ENCODE measurements around the gene COA8. TPM values are rescaled to one million over a fixed set of nuclear protein-coding genes. Genes with fewer than 3 reads are reported as not detected.

Gene COA8
- total and polyA plus RNA-seq, 2 of the 8 experiments (the other 6 are each of a cell fraction or from before 2014, with no cell fraction given), result 7.1 to 35.5 TPM

DNA sequence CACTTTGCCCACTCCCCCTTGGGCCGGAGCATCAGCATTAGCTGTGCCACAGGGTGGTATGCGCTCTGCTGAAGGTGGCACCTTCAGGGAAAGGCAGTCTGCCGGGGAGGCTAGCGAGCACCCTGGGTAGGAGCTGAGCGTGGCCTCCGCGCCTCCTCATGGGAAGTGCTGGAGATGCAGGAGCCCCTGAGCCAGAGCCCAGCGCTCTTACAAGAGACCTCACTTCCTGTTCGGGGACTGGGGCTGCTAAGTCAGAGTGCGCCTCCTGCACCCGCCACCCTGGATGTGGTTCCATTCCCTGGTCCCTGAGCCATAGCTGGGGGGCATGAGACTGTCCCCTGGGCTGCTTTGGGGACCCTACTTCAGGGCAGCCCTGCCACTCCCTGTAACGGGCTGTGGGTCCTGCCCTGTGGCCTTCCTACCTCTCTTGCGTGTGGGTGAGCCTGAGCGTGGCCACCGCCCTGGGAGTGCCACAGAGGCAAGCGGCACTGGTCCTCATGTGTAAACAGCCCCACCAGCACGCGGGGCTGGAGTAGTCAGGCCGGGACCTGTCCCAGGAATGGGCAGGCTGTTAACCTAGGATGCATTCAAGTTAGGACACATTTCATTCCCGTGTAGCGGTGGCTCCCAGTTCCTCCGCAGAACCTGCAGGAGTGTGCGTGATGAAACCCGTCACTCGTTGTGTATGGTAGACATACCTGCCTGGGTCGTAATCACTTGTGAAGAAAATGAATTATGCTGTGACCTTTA, 19.4 kb downstream of the COA8 start:
- Histone ChIP-seq H3K23ac (ENCODE audit: insufficient read length) (no peak overlapping the region), H3K18ac (ENCODE audit: extremely low read depth, low read length) (no peak overlapping the region), H3K36me3 (ENCODE audit: control insufficient read depth in 2 of 4, insufficient read depth in 4 of 4, low read length in 3 of 4) (peaks cover 0 to 9% (median 0%) of the 10 kb centered on the region in 4 experiments; a peak in 4 of 8 replicates), H3K4ac (replicated peaks; ENCODE audit: insufficient read length, low read depth, low read length) (no peak overlapping the region), H3K14ac (ENCODE audit: insufficient read length) (no peak overlapping the region), H3K4me3 (ENCODE audit: extremely low read depth in 1 of 4, insufficient read depth in 2 of 4, low read depth in 3 of 4, low read length in 4 of 4) (no peak overlapping the region), H3K9ac (replicated peaks in 1 of 4; ENCODE audit: extremely low read depth in 1 of 4, low read depth in 3 of 4, low read length in 3 of 4) (no peak overlapping the region), H4K20me1 (replicated peaks in 1 of 2; ENCODE audit: control insufficient read depth in 1 of 2, insufficient read depth in 2 of 2, low read length in 2 of 2) (peaks cover 0 to 1% of the 10 kb centered on the region in 2 experiments), H2BK12ac (ENCODE audit: low read depth, low read length) (no peak overlapping the region), H4K91ac (replicated peaks; ENCODE audit: insufficient read length, low read length) (no peak overlapping the region), H3K79me2 (ENCODE audit: control insufficient read depth in 1 of 2, insufficient read depth in 2 of 2, low read length in 2 of 2) (no peaks in the 10 kb centered on the region), H3K4me2 (ENCODE audit: insufficient read depth in 1 of 2, low read depth in 2 of 2, low read length in 2 of 2) (no peak overlapping the region), H2AK5ac (ENCODE audit: low read depth, low read length) (no peak overlapping the region), H3K27me3 (replicated peaks in 1 of 4; ENCODE audit: control insufficient read depth in 3 of 4, extremely low read depth in 1 of 4, insufficient read depth in 3 of 4, low read length in 3 of 4) (no peaks in the 10 kb centered on the region), H3K79me1 (ENCODE audit: low read depth, low read length) (no peaks in the 10 kb centered on the region; the same call in 1 of the 2 replicates), H2BK120ac (replicated peaks; ENCODE audit: low read depth, low read length) (no peak overlapping the region), H2AFZ (ENCODE audit: low read length) (no peak overlapping the region), H4K5ac (ENCODE audit: insufficient read length, low read depth, low read length) (no peak overlapping the region), H3K9me3 (ENCODE audit: insufficient read depth in 2 of 2, low read depth in 1 of 2, low read length in 1 of 2) (no peaks in the 10 kb centered on the region), H3K56ac (replicated peaks; ENCODE audit: insufficient read length, low read depth, low read length) (no peak overlapping the region), H2BK5ac (ENCODE audit: low read depth, low read length) (no peak overlapping the region; the same call in 1 of the 2 replicates), H3K4me1 (replicated peaks in 1 of 4; ENCODE audit: control insufficient read depth in 3 of 4, insufficient read depth in 4 of 4, low read length in 3 of 4) (no peaks in the 10 kb centered on the region), H2BK15ac (ENCODE audit: low read length) (no peak overlapping the region), H3K27ac (ENCODE audit: low read depth, low read length) (no peak overlapping the region), H3K23me2 (ENCODE audit: low read depth, low read length) (no peaks in the 10 kb centered on the region), H2BK20ac (ENCODE audit: low read length) (no peak overlapping the region), H4K8ac (ENCODE audit: extremely low read depth, insufficient read depth, low read length) (no peak overlapping the region)
- no peak for FAIRE-seq
- 91% methylated on average over 25 of the region's 26 CpGs; no CpG with 5 or more reads in 1 of the 2 experiments for WGBS, 2 experiments (ENCODE audit: extremely low coverage in 1 of 2, insufficient coverage in 1 of 2, insufficient read length in 1 of 2, insufficient replicate concordance in 2 of 2, low coverage in 1 of 2, low lambda C conversion rate in 2 of 2, missing lambda C conversion rate in 1 of 2)
- ChIA-PET POLR2A (ENCODE audit: partially characterized antibody) (interaction anchor here (0.9 kb wide), 1 partner anchor 35 kb away, joined by 3 read pairs; no protein-coding TSS in a partner anchor), CTCF (ENCODE audit: partially characterized antibody) (no interaction called here)
- DNase-seq (ENCODE audit: low read depth in 1 of 2, low spot score in 2 of 2), result no peak
- TF ChIP-seq CTBP2 (IDR thresholded peaks at IDR 0.05; ENCODE audit: borderline replicate concordance, insufficient read depth, insufficient read length, low read length) (no peak), ATF2 (IDR thresholded peaks at IDR 0.05; ENCODE audit: low read length) (no peak), ASH2L (IDR thresholded peaks at IDR 0.05; ENCODE audit: low read length) (no peak), PHF8 (conservative IDR thresholded peaks at IDR 0.05; ENCODE audit: low read depth, low read length) (no peak)

Data from H1 (cell line).